Fibroblast of skin of left quadriceps (primary cell): ENCODE measurements around the gene ESYT1.

Experiments used
- DNase-seq, 2 experiments: peaks; one replicate each; pipeline ENCODE4 v3.0.0-alpha.2; 2013; ENCODE audit warnings: low read depth in 2 of 2

Gene ESYT1, protein sequence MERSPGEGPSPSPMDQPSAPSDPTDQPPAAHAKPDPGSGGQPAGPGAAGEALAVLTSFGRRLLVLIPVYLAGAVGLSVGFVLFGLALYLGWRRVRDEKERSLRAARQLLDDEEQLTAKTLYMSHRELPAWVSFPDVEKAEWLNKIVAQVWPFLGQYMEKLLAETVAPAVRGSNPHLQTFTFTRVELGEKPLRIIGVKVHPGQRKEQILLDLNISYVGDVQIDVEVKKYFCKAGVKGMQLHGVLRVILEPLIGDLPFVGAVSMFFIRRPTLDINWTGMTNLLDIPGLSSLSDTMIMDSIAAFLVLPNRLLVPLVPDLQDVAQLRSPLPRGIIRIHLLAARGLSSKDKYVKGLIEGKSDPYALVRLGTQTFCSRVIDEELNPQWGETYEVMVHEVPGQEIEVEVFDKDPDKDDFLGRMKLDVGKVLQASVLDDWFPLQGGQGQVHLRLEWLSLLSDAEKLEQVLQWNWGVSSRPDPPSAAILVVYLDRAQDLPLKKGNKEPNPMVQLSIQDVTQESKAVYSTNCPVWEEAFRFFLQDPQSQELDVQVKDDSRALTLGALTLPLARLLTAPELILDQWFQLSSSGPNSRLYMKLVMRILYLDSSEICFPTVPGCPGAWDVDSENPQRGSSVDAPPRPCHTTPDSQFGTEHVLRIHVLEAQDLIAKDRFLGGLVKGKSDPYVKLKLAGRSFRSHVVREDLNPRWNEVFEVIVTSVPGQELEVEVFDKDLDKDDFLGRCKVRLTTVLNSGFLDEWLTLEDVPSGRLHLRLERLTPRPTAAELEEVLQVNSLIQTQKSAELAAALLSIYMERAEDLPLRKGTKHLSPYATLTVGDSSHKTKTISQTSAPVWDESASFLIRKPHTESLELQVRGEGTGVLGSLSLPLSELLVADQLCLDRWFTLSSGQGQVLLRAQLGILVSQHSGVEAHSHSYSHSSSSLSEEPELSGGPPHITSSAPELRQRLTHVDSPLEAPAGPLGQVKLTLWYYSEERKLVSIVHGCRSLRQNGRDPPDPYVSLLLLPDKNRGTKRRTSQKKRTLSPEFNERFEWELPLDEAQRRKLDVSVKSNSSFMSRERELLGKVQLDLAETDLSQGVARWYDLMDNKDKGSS

DNA sequence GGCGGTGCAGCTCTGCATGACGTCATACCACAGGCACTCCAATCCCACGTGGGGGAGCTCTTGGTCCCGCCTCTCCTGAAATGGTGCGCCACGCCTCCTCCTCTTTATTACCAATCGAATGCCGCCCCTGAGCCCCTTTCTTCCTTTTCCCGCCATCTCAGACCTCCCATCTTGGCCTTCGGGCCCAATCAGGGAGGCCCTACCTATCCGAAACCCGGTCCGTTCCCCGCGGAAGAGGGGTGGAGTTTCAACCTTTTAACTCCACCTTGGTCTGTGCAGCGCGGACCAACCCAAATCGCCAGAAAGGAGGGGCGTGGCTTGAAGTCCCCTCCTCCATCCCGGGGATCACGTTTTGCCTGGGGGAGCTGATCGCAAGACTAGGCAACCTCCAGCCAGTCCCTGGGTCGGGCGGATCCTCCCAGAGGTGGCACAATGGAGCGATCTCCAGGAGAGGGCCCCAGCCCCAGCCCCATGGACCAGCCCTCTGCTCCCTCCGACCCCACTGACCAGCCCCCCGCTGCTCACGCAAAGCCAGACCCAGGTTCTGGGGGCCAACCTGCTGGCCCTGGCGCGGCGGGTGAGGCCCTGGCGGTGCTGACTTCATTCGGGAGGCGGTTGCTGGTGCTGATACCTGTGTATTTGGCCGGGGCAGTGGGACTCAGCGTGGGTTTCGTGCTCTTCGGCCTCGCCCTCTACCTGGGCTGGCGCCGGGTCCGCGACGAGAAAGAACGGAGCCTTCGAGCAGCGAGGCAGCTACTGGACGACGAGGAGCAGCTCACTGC is at the start of gene ESYT1:
Gene ESYT1, plus strand, starts transcription at position 380 of the 782 bp plus-strand sequence. Its CDS starts 53 bp downstream, at position 433.
- peak; percentile 100 for DNase-seq

DNA sequence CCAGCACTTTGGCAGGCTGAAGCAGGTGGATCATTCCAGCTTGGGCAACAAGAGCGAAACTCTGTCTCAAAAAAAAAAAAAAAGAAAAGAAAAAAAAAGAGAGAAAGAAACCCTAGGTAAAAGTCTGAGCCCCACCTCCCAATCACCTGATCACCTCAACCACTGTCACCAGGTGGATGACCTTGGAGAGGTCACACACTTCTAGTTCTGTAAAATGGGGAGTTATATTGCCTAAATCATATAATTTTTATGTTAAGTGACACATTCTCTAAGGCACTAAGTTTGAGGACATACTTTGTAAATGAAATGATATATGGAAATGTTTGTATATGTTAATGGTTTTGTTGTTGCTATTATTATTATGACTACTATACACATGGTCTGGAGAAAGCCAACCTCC is 49.6 kb upstream of the ESYT1 start:
- no peak for DNase-seq

DNA sequence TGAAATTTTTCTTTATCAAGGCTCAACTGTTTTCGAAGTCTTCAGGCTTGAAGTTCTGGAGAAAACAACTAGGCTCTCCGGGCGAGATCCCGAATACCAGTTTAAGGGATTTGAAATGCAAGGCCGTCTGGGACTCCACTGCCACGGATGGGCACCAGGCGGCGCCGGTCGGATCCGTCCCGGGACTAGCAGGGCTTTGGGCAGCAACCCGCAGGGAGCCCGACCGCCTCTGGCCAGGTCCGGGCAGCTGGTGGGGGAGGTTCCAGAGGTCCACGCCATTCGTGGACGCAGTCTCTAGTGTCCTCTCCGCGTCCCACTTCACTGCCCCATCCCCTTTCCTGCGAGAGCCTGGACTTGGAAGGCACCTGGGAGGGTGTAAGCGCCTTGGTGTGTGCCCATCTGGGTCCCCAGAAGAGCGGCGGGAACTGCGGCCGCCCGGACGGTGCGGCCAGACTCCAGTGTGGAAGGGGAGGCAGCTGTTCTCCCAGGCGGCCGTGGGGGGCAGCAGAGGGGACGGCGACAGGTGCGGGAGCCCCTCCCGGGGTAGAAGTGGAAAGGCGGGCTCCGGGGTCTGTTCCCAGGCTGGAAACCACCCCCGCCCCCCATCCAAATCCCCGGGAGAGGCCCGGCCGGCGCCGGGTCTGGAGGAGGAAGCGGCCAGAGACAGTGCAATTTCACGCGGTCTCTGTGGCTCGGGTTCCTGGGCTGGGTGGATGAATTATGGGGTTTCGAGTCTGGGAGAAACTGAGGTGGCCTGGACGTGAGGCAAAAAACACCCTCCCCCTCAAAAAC is 48.9 kb upstream of the ESYT1 start:
- no peak for DNase-seq

- DNase-seq, result peak in 1 of 2 experiments; percentile 32
Measured at GRCh38 chr12:56079723-56080555, 48.1 kb upstream of the ESYT1 start, which contains the start of gene ERBB3. TSS of gene ERBB3 (plus strand) at chr12:56080165. CDS start at chr12:56080301, 136 bp downstream.

- DNase-seq, result no peak
Measured at GRCh38 chr12:56080556-56081138, 47.4 kb upstream of the ESYT1 start.

GRCh38 chr12:56081393-56082347 is 46.4 kb upstream of the ESYT1 start:
- no peak for DNase-seq

- no peak for DNase-seq
Measured at GRCh38 chr12:56082382-56082781, 45.7 kb upstream of the ESYT1 start.

DNA sequence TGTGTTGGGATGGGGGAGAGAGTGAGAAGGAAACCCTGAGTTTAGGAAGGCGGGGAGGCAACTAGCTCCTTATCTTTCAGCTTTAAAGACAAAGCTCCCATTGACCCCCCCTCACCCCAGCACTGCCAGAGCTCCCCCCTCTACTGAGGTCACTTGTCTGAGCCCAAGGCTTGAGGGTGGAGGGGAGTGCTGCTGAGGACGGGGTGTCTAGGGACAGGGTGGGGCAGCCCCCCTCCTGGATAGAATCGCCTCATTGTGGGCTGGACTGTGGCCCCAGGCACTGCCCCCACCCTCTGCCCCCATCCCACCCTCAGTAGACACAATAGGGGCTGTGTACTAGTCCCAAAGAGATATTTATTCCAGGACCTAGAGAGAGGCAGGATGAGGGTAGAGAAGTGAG is 45.1 kb upstream of the ESYT1 start:
- no peak for DNase-seq

GRCh38 chr12:56084958-56085543 is 43.0 kb upstream of the ESYT1 start:
- no peak for DNase-seq

DNA sequence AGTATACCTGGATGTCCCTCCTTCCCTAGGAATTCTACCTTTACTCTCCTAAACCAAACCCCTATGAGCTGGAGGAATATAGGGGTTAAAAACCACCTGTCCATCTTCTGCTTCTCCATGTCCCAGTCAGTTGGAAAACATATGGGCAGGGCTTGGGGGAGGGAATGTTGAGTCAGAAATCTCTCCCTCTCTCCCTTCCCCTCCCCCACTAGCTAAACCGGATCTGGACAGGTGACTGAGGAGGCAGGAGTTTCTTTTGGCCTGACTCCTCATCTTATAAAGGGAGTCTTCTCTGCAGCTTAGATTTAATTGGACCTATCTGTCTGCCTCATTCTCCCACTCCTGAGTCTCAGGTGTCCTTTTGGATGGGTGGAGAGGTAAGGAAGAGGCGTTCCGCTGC is 42.0 kb upstream of the ESYT1 start:
- DNase-seq, result no peak

DNA sequence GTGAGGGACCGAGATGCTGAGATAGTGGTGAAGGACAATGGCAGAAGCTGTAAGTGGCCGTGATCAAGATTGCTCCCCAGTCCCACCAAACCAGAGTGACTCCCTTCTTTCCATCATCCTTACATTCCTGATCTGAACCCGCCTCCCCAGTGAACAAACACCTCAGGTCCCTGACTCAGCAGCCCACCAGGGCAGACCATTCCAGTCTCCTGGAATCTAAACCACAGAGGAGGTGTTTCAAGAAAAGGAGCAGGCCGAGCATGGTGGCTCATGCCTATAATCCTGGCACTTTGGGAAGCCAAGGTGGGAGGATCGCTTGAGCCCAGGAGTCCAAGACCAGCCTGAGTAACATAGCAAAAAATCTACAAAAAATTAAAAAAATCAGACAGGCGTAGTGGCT is 41.5 kb upstream of the ESYT1 start:
- no peak for DNase-seq

GRCh38 chr12:56087220-56087619 is 40.8 kb upstream of the ESYT1 start:
- DNase-seq, result no peak

DNA sequence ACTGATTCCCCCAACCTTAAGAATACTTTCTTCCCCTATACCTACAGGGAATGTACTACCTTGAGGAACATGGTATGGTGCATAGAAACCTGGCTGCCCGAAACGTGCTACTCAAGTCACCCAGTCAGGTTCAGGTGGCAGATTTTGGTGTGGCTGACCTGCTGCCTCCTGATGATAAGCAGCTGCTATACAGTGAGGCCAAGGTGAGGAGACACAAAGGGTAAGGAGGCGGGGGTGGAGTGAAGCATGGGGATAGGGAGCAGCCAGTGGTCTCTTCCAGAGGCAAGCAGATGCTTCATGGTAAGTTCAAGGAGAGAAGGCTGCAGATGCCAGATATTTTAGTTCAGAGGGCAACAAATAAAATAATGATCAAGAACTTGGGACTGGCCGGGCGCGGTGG is 30.3 kb upstream of the ESYT1 start:
- DNase-seq, result no peak

GRCh38 chr12:56098592-56098991 is 29.5 kb upstream of the ESYT1 start:
- no peak for DNase-seq

DNA sequence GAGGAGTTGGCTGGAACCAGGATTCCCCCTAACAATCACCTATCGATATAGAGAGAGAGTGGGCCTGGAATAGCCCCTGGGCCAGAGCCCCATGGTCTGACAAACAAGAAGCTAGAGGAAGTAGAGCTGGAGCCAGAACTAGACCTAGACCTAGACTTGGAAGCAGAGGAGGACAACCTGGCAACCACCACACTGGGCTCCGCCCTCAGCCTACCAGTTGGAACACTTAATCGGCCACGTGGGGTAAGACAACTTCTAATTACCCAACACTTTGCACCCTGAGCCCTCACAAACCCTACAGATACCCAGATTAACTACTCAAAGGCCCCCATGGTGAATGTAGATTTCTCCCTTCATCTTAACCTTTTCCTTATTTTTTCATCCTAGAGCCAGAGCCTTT is 28.3 kb upstream of the ESYT1 start:
- no peak for DNase-seq

GRCh38 chr12:56101045-56101444 is 27.0 kb upstream of the ESYT1 start:
- no peak for DNase-seq

GRCh38 chr12:56102683-56103065 is 25.4 kb upstream of the ESYT1 start:
- DNase-seq, result no peak
